SK-MEL-5 (cell line): ENCODE measurements around the gene DAZAP2. TPM values are rescaled to one million over a fixed set of nuclear protein-coding genes. Genes with fewer than 3 reads are reported as not detected.
"Not testable (repeated sequence)": the region's sequence is repeated elsewhere in the genome, so short reads cannot be mapped to it uniquely, and the experiment has no call there.

Experiments
- DNase-seq: peaks from one replicate; pipeline ENCODE4 v3.0.0-alpha.2; 2016; ENCODE audit warnings: low read depth, low spot score
- in situ Hi-C: cut with HindIII; loops from 2 replicates; pipeline ENCODE4 v1.10.0; 2016; ENCODE audit warnings: low sequenced_read_pairs, high pct_unique_total_duplicates, low pct_unique_long_range_greater_than_20kb
- total RNA-seq: library from RNA; depleted of rRNA; stranded (reverse); fragments of >200 nt; shearing (Covaris generic); gene quantifications from 2 replicates; pipeline ENCODE4 v1.2.3, GENCODE V29; 2014

Gene DAZAP2
- total RNA-seq, 1 experiment from 2014 or later, result 462 TPM

GRCh38 chr12:51210690-51211395 is 27.8 kb upstream of the DAZAP2 start:
- in situ Hi-C loops, result no loop called here
- peak; percentile 85 for DNase-seq

GRCh38 chr12:51214895-51215294 is 23.7 kb upstream of the DAZAP2 start:
- DNase-seq, result no peak
- in situ Hi-C loops, result no loop called here

- in situ Hi-C loops, result no loop called here
- no peak for DNase-seq
Measured at GRCh38 chr12:51216642-51217041, 22.0 kb upstream of the DAZAP2 start.

- in situ Hi-C loops, result no loop called here
- DNase-seq, result no peak
Measured at GRCh38 chr12:51217133-51217967, 21.3 kb upstream of the DAZAP2 start.

- in situ Hi-C loops, result no loop called here
- DNase-seq, result peak; percentile 82
Measured at GRCh38 chr12:51217968-51218606, 20.5 kb upstream of the DAZAP2 start, which contains the start of gene POU6F1. Gene POU6F1 (minus strand): TSS chr12:51218062. CDS start chr12:51206836, 11,226 bp downstream.

- no peak for DNase-seq
- in situ Hi-C loops, result no loop called here
Measured at GRCh38 chr12:51218607-51219161, 19.9 kb upstream of the DAZAP2 start.

GRCh38 chr12:51219322-51219721 is 19.3 kb upstream of the DAZAP2 start:
- in situ Hi-C loops, result no loop called here
- no peak for DNase-seq

- DNase-seq, in situ Hi-C loops: not testable (repeated sequence)
Measured at GRCh38 chr12:51219857-51220256, 18.8 kb upstream of the DAZAP2 start.

- no peak for DNase-seq
- in situ Hi-C loops, result no loop called here
Measured at GRCh38 chr12:51222461-51222860, 16.2 kb upstream of the DAZAP2 start.

- in situ Hi-C loops, result no loop called here
Measured at GRCh38 chr12:51224625-51225024, 14.0 kb upstream of the DAZAP2 start.

GRCh38 chr12:51225234-51225633 is 13.4 kb upstream of the DAZAP2 start:
- in situ Hi-C loops, result no loop called here
- no peak for DNase-seq

More at GRCh38 chr12:51224625-51225024, 14.0 kb upstream of the DAZAP2 start:
- DNase-seq, result no peak

- DNase-seq, result no peak
- in situ Hi-C loops, result no loop called here
Measured at GRCh38 chr12:51225771-51226170, 12.9 kb upstream of the DAZAP2 start.

GRCh38 chr12:51227112-51227511 is 11.5 kb upstream of the DAZAP2 start:
- DNase-seq, in situ Hi-C loops: not testable (repeated sequence)

- DNase-seq, result no peak
- in situ Hi-C loops, result no loop called here
Measured at GRCh38 chr12:51227962-51228361, 10.7 kb upstream of the DAZAP2 start.

- in situ Hi-C loops, result no loop called here
- no peak for DNase-seq
Measured at GRCh38 chr12:51229116-51229809, 9.4 kb upstream of the DAZAP2 start.

- DNase-seq, result no peak
- in situ Hi-C loops, result no loop called here
Measured at GRCh38 chr12:51232642-51233041, 6.0 kb upstream of the DAZAP2 start.

GRCh38 chr12:51234530-51234929 is 4.1 kb upstream of the DAZAP2 start:
- no peak for DNase-seq
- in situ Hi-C loops, result no loop called here
